Nucleus accumbens (tissue), 56 donors: ENCODE results near the gene SERPINA4.

ENCODE experiments used
- DNase-seq, 56 donors: peaks; one replicate each; lab custom pipeline; 2025; lab: John Stamatoyannopoulos, UW

SERPINA4 gene

DNA sequence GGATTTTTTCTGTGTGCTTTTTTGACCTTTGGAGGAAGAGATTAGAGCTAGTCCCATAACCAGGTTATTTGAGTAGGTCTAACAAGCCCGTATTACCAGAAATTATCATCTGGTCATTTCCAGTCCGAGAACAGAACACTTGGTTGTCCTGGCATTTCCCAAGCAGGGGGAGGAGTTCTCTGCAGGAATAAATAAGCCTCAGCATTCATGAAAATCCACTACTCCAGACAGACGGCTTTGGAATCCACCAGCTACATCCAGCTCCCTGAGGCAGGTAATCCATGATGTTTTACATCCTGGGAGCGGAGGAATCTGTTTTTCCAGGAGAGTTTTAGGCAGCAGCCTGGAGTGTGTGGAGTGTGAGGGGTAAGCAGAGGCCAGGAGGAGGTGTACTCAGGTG is 50.9 kb downstream of the SERPINA4 start, which contains the start of gene SERPINA3:
Gene SERPINA3 (plus strand): TSS at position 218 of the 400 bp plus-strand sequence. CDS start 2,051 bp downstream, outside the sequence.
- DNase-seq = peak in 1 of 56 donors; percentile 8

DNA sequence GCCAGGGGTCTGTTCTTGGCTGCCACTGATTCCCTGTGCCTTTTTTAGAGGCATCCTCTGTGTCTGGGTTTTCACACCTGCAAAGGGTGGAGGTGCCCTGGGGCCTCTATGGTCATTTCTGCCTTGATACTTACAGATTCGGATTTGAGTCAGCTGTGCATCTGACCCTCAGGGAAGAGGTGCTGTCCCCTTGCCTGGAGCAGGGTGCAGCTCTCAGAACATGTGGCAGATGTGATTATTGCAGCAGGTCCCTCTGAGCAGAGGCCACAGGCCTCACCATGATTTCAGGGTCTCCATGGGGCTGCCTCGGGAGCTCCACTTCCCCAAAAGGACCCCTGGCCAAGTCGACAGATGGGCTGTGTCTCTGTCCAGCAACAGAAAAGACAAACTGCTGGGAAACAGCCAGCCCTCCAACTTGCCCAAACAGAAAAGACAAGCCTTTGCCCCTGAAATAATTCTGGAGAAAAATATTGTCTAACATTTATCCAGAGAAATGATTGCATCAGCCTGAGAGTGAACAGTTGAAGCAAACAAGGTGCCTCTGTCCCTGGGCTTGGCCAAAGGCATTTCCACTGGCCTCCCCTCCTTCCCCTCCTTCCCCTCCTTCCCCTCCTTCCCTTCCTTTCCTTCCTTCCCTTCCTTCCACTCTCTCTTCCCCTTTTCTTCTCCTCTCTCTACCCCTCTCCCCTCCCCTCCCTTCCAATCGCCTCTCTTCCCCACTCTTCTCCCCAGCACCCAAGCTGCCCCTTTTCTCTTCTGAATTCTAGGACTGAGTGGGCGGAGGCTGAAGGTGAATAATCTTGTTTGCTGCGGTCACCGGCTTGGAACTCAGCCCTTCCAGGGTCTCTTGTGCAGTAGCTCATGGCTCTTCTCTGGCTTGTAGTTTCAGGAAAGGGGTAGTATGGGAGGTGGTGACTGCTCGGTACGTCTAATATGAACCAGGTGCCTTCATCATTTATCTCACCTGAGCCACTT is 51.6 kb downstream of the SERPINA4 start:
- DNase-seq = no peak

DNA sequence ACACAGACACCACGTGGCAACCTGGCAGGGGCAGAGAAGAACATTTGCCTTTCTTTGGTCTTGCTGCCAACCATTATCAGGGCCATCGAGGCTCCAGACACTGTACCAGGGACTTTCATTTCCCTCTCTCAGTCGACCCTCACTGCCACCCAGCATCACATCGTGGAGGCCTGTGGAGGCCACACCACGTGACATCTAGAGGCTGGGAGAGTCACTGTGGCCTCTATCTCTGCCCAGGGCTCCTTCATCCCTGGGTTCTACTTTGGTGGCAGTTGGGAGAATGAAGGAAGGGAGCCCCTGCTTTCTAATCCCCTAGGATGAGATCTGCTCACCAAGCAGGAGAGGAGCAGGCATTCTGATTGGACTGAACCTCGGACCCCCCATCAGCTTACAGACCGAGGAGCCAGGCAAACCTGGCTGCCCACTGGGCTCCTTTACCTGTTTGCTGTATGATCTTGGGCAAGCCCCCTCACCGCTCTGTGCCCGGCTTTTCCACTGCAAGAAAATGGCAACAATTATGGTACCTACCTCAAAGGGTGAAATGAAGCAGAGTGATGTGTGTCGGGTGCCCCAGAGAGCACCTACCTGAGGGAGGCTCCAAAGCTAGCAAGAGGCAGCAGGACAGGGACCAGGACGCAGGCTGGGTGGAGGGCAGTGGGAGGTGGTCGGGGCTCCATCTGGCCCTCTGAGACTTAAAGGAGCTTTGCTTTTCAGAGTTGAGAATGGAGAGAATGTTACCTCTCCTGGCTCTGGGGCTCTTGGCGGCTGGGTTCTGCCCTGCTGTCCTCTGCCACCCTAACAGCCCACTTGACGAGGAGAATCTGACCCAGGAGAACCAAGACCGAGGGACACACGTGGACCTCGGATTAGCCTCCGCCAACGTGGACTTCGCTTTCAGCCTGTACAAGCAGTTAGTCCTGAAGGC is 52.7 kb downstream of the SERPINA4 start:
- no peak for DNase-seq

DNA sequence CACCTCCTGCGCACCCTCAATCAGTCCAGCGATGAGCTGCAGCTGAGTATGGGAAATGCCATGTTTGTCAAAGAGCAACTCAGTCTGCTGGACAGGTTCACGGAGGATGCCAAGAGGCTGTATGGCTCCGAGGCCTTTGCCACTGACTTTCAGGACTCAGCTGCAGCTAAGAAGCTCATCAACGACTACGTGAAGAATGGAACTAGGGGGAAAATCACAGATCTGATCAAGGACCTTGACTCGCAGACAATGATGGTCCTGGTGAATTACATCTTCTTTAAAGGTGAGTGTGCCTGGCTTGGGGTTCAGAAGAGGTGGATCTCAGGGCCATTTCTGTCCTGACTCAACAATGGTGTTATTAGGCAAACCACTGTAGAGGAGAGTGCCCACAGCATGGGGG is 53.6 kb downstream of the SERPINA4 start:
- no peak for DNase-seq

DNA sequence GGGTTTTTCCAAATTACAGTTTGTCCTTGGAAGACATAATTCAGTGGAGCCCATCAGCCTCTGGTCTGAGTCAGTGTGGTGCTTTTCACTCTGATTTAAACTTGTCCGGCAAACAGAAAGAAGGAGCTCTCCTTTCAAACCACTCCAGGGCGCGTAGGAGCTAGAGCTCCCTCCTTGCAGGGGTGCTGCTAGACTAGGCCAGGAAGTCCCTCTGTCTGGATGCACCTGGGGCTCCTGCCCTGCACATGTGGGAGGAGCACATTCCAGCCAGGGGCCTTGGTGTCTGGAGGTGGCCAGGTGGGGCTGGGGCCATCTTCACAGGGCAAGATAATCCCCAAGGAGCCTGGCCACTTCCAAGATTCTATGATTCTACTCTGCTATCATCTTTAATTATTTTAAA is 54.0 kb downstream of the SERPINA4 start:
- no peak for DNase-seq

DNA sequence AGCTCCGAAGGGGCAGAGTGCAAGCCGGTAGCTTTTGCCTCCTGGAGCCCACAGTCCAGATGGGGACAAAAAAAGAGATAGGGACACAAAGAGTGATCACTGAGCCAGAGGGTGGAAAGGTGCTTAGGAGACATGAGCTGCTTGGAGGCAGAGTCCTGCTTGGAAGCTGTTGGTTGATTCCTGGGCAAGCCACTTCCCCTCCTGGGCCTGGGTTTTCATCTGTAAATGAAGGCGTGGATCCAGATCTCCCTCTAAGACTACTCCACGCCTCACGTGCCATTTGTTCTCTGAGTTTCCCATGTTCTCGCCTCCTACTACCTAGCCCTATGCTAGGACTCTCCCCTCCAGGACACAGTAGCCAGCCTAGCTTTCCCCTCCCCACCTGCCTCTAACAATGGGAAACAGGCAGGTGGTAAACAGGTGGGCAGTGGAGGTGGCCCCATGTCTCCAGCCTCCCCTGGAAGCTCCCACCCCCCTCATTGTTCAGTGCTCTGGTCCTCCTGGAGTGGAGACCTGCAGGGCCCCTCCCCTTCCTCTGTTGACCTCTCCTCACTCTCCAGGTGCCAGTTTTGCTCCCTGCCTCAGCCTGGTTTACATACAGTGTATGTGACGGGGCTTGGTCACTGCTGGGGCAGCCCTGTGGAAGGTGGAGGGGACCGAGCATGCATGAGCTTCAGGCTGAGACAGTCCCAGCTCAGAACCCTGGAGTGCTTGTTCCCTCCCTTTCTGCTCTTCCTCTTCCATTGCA is 54.8 kb downstream of the SERPINA4 start:
- no peak for DNase-seq

DNA sequence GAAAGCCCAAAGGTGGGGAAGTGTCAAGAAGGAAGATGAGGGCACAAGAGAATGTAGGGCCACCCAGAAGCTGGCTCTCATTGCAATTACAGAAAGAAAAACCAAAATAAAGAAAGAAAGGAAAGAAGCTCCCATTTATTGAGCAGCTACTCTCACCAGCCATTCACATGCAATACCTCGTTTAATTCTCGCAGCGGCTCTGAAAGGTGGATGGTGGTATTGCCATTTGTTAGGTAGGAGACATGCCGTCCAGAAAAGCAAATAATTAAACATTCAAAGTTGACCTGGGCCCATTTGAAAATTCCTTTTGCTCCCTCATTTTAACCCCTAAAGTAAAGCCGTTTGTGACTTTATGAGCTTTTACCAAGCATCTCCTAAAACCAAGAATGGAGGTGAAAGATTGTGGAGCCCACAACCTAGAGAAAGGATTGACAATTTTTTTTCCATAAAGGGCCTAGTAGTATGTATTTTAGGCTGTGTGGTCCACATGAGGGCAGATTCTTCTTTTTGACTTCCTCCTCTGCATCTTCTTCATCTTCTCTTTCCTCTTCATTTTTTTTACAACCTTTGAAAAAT is 56.2 kb downstream of the SERPINA4 start:
- DNase-seq = no peak

DNA sequence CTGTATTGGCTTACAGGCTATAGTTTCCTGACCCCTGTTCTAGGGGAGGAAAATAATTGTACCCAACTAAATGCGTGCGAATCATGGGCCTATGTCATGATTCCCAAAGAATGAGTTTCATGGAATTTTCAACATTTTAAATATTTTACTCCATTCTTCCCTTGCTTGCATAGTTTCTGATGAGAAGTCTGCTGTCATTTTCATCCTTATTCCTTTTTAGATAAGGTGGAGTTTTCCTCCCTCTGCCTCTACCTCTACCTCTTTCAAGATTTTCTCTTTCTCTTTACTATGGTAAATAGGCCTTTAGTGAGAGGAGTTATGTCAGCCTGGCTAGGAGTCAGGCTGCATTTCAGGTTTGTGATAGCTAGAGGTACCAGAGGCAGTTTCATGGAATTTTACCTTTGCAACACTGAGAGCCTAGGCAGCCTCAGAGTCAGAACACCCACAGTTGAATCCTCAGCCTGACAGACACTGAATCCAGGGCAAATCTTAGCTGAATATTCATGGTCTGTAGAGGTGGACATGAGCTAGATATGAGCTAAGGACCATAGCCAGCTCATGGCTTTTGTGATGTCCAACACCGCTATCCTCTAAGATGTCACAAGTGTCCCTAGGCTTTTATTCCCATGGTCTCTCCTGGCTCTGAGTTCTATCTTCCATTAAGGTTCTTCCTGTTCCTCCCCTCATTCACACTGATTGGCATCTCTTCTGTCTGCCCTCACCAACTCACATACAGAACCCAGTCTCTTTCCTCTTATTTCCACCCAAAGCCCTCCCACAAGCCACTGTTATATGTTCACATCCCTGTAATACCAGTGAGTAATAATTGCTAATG is 57.0 kb downstream of the SERPINA4 start:
- DNase-seq = no peak

DNA sequence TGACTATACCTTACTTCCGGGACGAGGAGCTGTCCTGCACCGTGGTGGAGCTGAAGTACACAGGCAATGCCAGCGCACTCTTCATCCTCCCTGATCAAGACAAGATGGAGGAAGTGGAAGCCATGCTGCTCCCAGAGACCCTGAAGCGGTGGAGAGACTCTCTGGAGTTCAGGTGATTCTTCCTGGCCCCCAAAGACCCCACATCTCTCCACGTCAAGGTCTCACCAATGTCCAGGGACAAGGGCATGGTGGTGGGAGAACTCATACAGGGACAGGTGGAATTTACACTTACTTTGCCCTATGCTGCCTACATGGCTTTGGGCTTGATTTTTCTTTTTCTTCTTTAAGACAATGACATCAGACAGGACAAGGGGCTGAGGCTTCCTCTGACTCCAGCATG is 58.1 kb downstream of the SERPINA4 start:
- DNase-seq = no peak
